ENCODE results near the gene GPS2.
A peak's percentile ranks its signal among the peaks of the same experiment; 100 is the strongest.

The GPS2 gene

GRCh38 chr17:7314719-7315569, at the start of gene GPS2:
Gene GPS2 (minus strand): TSS chr17:7315360. CDS start chr17:7315052, 308 bp downstream.
- TF ChIP-seq HDGF (IDR thresholded peaks at IDR 0.05; ENCODE audit: borderline replicate concordance) (peak; percentile 80; the same call in 1 of the 2 replicates), TARDBP (IDR thresholded peaks at IDR 0.05) (no peak), BHLHE40 (IDR thresholded peaks at IDR 0.05; ENCODE audit: borderline replicate concordance) (no peak), ARNT (IDR thresholded peaks at IDR 0.05) (peak; percentile 50; the same call in 1 of the 2 replicates), ELF4 (IDR thresholded peaks at IDR 0.05) (peak; percentile 83), NFRKB (IDR thresholded peaks at IDR 0.05) (no peak), ZNF384 (IDR thresholded peaks at IDR 0.05) (no peak), FOXK2 (IDR thresholded peaks at IDR 0.05) (no peak), FOXM1 (IDR thresholded peaks at IDR 0.05; ENCODE audit: borderline replicate concordance) (no peak), L3MBTL2 (conservative IDR thresholded peaks at IDR 0.05) (peak; percentile 68), SP1 (IDR thresholded peaks at IDR 0.05) (no peak), FOXA1 (IDR thresholded peaks at IDR 0.05) (no peak), LEF1 (IDR thresholded peaks at IDR 0.05; ENCODE audit: borderline replicate concordance) (no peak)
- peak; percentile 92 for DNase-seq (ENCODE audit: extremely low spot score)
- CTCF ChIA-PET, result interaction anchor here (0.7 kb wide), 1 partner anchor 10 kb away, joined by 4 read pairs; no protein-coding TSS in a partner anchor
- POLR2A ChIA-PET, result interaction anchor here (0.6 to 6.4 kb wide), 5 partner anchors 13 to 94 kb away, joined by 4 to 56 read pairs (median 7); partner anchors contain the start of genes NEURL4, SLC2A4 and TMEM256

- no peak for TF ChIP-seq ZNF384 (IDR thresholded peaks at IDR 0.05)
- no peak for DNase-seq (ENCODE audit: extremely low spot score)
- POLR2A ChIA-PET, result no interaction called here
- CTCF ChIA-PET, result interaction anchor here (0.7 to 1.3 kb wide), 2 partner anchors 11 to 82 kb away, joined by 3 to 4 read pairs; partner anchors contain the start of gene SLC2A4
These were observed 48.2 kb upstream of the GPS2 start for GRCh38 chr17:7363311-7363710.

- ChIA-PET POLR2A (interaction anchor here (1.1 kb wide), 1 partner anchor 33 kb away, joined by 3 read pairs; no protein-coding TSS in a partner anchor), CTCF (interaction anchor here (1.3 kb wide), 1 partner anchor 12 kb away, joined by 3 read pairs; no protein-coding TSS in a partner anchor)
- DNase-seq (ENCODE audit: extremely low spot score), result no peak
- TF ChIP-seq ZNF384 (IDR thresholded peaks at IDR 0.05), result no peak
- TF ChIP-seq FOXM1 (IDR thresholded peaks at IDR 0.05; ENCODE audit: borderline replicate concordance), result no peak
- TF ChIP-seq FOXA1 (IDR thresholded peaks at IDR 0.05), result no peak
These were observed 46.7 kb upstream of the GPS2 start for GRCh38 chr17:7361906-7362305.

GRCh38 chr17:7357381-7357780, 42.2 kb upstream of the GPS2 start:
- POLR2A ChIA-PET, result no interaction called here

GRCh38 chr17:7356756-7357155, 41.6 kb upstream of the GPS2 start:
- ChIA-PET POLR2A (interaction anchor here (0.6 to 2.8 kb wide), 3 partner anchors 79 to 331 kb away, joined by 3 to 14 read pairs (median 9); partner anchors contain the start of genes TMEM102 and TP53), CTCF (interaction anchor here (0.9 to 1.8 kb wide), 5 partner anchors 79 to 205 kb away, joined by 3 to 11 read pairs (median 4); partner anchors contain the start of genes FGF11 and TMEM102)
- TF ChIP-seq PKNOX1 (IDR thresholded peaks at IDR 0.05) (no peak), ELF4 (IDR thresholded peaks at IDR 0.05) (no peak), BHLHE40 (IDR thresholded peaks at IDR 0.05; ENCODE audit: borderline replicate concordance) (no peak), FOXM1 (IDR thresholded peaks at IDR 0.05; ENCODE audit: borderline replicate concordance) (no peak), HDGF (IDR thresholded peaks at IDR 0.05; ENCODE audit: borderline replicate concordance) (no peak), SUZ12 (IDR thresholded peaks at IDR 0.05) (no peak), SP1 (IDR thresholded peaks at IDR 0.05) (no peak), CTBP1 (IDR thresholded peaks at IDR 0.05; ENCODE audit: borderline replicate concordance) (no peak), NFRKB (IDR thresholded peaks at IDR 0.05) (no peak), FOXK2 (IDR thresholded peaks at IDR 0.05) (no peak), LEF1 (IDR thresholded peaks at IDR 0.05; ENCODE audit: borderline replicate concordance) (no peak), L3MBTL2 (conservative IDR thresholded peaks at IDR 0.05) (no peak), ARNT (IDR thresholded peaks at IDR 0.05) (no peak), TARDBP (IDR thresholded peaks at IDR 0.05) (no peak), ZNF384 (IDR thresholded peaks at IDR 0.05) (no peak), FOXA1 (IDR thresholded peaks at IDR 0.05) (no peak)
- no peak for DNase-seq (ENCODE audit: extremely low spot score)

More at GRCh38 chr17:7357381-7357780, 42.2 kb upstream of the GPS2 start:
- TF ChIP-seq TARDBP (IDR thresholded peaks at IDR 0.05), result no peak
- TF ChIP-seq ARNT (IDR thresholded peaks at IDR 0.05), result no peak
- TF ChIP-seq BHLHE40 (IDR thresholded peaks at IDR 0.05; ENCODE audit: borderline replicate concordance), result no peak
- TF ChIP-seq HDGF (IDR thresholded peaks at IDR 0.05; ENCODE audit: borderline replicate concordance), result no peak
- no peak for TF ChIP-seq FOXK2 (IDR thresholded peaks at IDR 0.05)
- TF ChIP-seq CTBP1 (IDR thresholded peaks at IDR 0.05; ENCODE audit: borderline replicate concordance), result no peak
- no peak for TF ChIP-seq SUZ12 (IDR thresholded peaks at IDR 0.05)
- TF ChIP-seq PKNOX1 (IDR thresholded peaks at IDR 0.05), result no peak
- TF ChIP-seq SP1 (IDR thresholded peaks at IDR 0.05), result no peak
- TF ChIP-seq NFRKB (IDR thresholded peaks at IDR 0.05), result no peak
- no peak for TF ChIP-seq L3MBTL2 (conservative IDR thresholded peaks at IDR 0.05)
- TF ChIP-seq LEF1 (IDR thresholded peaks at IDR 0.05; ENCODE audit: borderline replicate concordance), result no peak
- TF ChIP-seq FOXA1 (IDR thresholded peaks at IDR 0.05), result no peak
- TF ChIP-seq FOXM1 (IDR thresholded peaks at IDR 0.05; ENCODE audit: borderline replicate concordance), result no peak
- CTCF ChIA-PET, result interaction anchor here (1.1 to 1.8 kb wide), 2 partner anchors 79 to 129 kb away, joined by 3 to 11 read pairs; partner anchors contain the start of gene TMEM102
- DNase-seq (ENCODE audit: extremely low spot score), result no peak

- POLR2A ChIA-PET, result interaction anchor here (0.6 to 2.8 kb wide), 6 partner anchors 47 to 331 kb away, joined by 3 to 14 read pairs (median 4); partner anchors contain the start of genes TMEM102, TMEM256 and TP53
- peak; percentile 83 for DNase-seq (ENCODE audit: extremely low spot score)
- no peak for TF ChIP-seq TARDBP (IDR thresholded peaks at IDR 0.05)
- TF ChIP-seq SUZ12 (IDR thresholded peaks at IDR 0.05), result no peak
- TF ChIP-seq ELF4 (IDR thresholded peaks at IDR 0.05), result no peak
- peak; percentile 63; the same call in 1 of the 2 replicates for TF ChIP-seq HDGF (IDR thresholded peaks at IDR 0.05; ENCODE audit: borderline replicate concordance)
- TF ChIP-seq ZNF384 (IDR thresholded peaks at IDR 0.05), result no peak
- TF ChIP-seq SP1 (IDR thresholded peaks at IDR 0.05), result no peak
- TF ChIP-seq FOXA1 (IDR thresholded peaks at IDR 0.05), result no peak
- no peak for TF ChIP-seq PKNOX1 (IDR thresholded peaks at IDR 0.05)
- no peak for TF ChIP-seq FOXK2 (IDR thresholded peaks at IDR 0.05)
- peak; percentile 21; the same call in 1 of the 2 replicates for TF ChIP-seq CTBP1 (IDR thresholded peaks at IDR 0.05; ENCODE audit: borderline replicate concordance)
- CTCF ChIA-PET, result interaction anchor here (0.6 to 1.8 kb wide), 13 partner anchors 14 to 213 kb away, joined by 3 to 11 read pairs (median 3); partner anchors contain the start of genes FGF11 and TMEM102
These were observed 41.0 kb upstream of the GPS2 start for GRCh38 chr17:7356072-7356549.
